HepG2 (cell line): ENCODE results near the gene PIEZO1. TPM values are rescaled to one million over a fixed set of nuclear protein-coding genes. Genes with fewer than 3 reads are reported as not detected.

Experiments used
- ATAC-seq: fragments of 200-7000 bp; cut with Tn5 transposase; 3 replicates; pipeline ENCODE4 v1.9.1; 2020; ENCODE audit warnings: mild to moderate bottlenecking, moderate library complexity
- BruUV-seq: library from RNA; stranded (reverse); fragments of 400-500 nt; replicated peaks from 2 replicates; lab custom pipeline; 2021; lab: Mats Ljungman, UMichigan
- CTCF ChIA-PET: fragments of 300-600 bp; formaldehyde crosslinking; extraction: SDS; loops from one replicate; lab custom pipeline; 2021; ENCODE audit warnings: low total read pairs, inconsistent platforms, low intra/inter-chr PET ratio; lab: Yijun Ruan, JAX
- POLR2A ChIA-PET: fragments of 350-600 bp; sonication (Branson Sonifier 250); formaldehyde crosslinking; loops from one replicate; lab custom pipeline; 2020; ENCODE audit warnings: antibody characterized with exemption, inconsistent platforms; lab: Yijun Ruan, JAX
- DNase-seq: peaks from one replicate; pipeline ENCODE4 v3.0.0-alpha.2; 2015; ENCODE audit warnings: low spot score
- FAIRE-seq: peaks from 3 replicates; lab custom pipeline; 2011; peaks lifted over from hg19 to GRCh38; lab: Jason Lieb, UNC
- H2AFZ ChIP-seq: one replicate; pipeline ENCODE4 v1.6.1; 2011; ENCODE audit warnings: low read length, inconsistent platforms
- H3K27ac ChIP-seq: fragments of 300-600 bp; 3 replicates; pipeline ENCODE4 v1.8.0; 2011; ENCODE audit warnings: mixed run types, mild to moderate bottlenecking, mixed read lengths, low read length, inconsistent platforms; ENCODE audit not compliant: insufficient read depth; ENCODE audit errors: extremely low read length
- H3K27me3 ChIP-seq, 2 experiments: fragments of 200-600 bp in 1 of 2; 2 replicates in 1 of 2; 3 replicates in 1 of 2; pipeline versions ENCODE4 v1.6.0 to v1.8.0; 2011; ENCODE audit warnings: low read length in 2 of 2, mild to moderate bottlenecking in 2 of 2, moderate library complexity in 2 of 2, inconsistent platforms in 1 of 2; ENCODE audit not compliant: insufficient read depth in 2 of 2, control insufficient read depth in 1 of 2
- H3K36me3 ChIP-seq, 2 experiments: fragments of 200-600 bp in 1 of 2; replicated peaks in 1 of 2; 2 replicates in 1 of 2; 3 replicates in 1 of 2; pipeline versions ENCODE4 v1.5.1 to v1.8.0; 2011; ENCODE audit warnings: low read length in 2 of 2, inconsistent platforms in 1 of 2; ENCODE audit not compliant: insufficient read depth in 2 of 2, control insufficient read depth in 1 of 2
- H3K4me1 ChIP-seq: 2 replicates; pipeline ENCODE4 v1.5.1; 2012; ENCODE audit warnings: low read length, inconsistent platforms; ENCODE audit not compliant: insufficient read depth
- H3K4me2 ChIP-seq: 2 replicates; pipeline ENCODE4 v1.6.0; 2011; ENCODE audit warnings: low read depth, low read length, inconsistent platforms
- H3K4me3 ChIP-seq, 3 experiments: fragments of 200-600 bp in 1 of 3; sonication (generic), shearing (Covaris generic) in 1 of 3; replicated peaks in 1 of 3; 2 replicates each; pipeline ENCODE4 v1.5.1; 2011 to 2016; ENCODE audit warnings: low read length in 3 of 3, inconsistent platforms in 2 of 3, low read depth in 2 of 3, mild to moderate bottlenecking in 2 of 3, control low read depth in 1 of 3, mixed read lengths in 1 of 3; ENCODE audit not compliant: insufficient read depth in 1 of 3
- H3K79me2 ChIP-seq: one replicate; pipeline ENCODE4 v1.6.1; 2011; ENCODE audit warnings: low read length, inconsistent platforms; ENCODE audit not compliant: insufficient read depth
- H3K9ac ChIP-seq: 2 replicates; pipeline ENCODE4 v1.6.0; 2011; ENCODE audit warnings: mild to moderate bottlenecking, low read depth, low read length, inconsistent platforms; ENCODE audit not compliant: insufficient read depth
- H3K9me3 ChIP-seq: 2 replicates; pipeline ENCODE4 v1.5.1; 2012; ENCODE audit warnings: mild to moderate bottlenecking, low read length
- H4K20me1 ChIP-seq: 2 replicates; pipeline ENCODE4 v1.6.0; 2011; ENCODE audit warnings: inconsistent platforms, mild to moderate bottlenecking, low read length, moderate library complexity; ENCODE audit not compliant: insufficient read depth
- AGO2 ChIP-seq: fragments of 200-400 bp; formaldehyde crosslinking; optimal IDR thresholded peaks from 2 replicates; pipeline ENCODE3; 2017; ENCODE audit warnings: mild to moderate bottlenecking, low read depth, low read length, moderate library complexity
- CEBPB ChIP-seq: IDR thresholded peaks from 2 replicates; pipeline ENCODE4 v1.6.1; 2011; ENCODE audit warnings: low read depth, low read length, improper control_type of control experiment, borderline replicate concordance
- EP300 ChIP-seq, 3 experiments: sonication (generic) in 1 of 3; formaldehyde crosslinking in 1 of 3; IDR thresholded peaks; 2 replicates each; pipeline versions ENCODE4 v1.5.1 to v1.6.1; 2011 to 2020; ENCODE audit warnings: low read depth in 2 of 3, low read length in 2 of 3, borderline replicate concordance in 1 of 3, improper control_type of control experiment in 1 of 3, mild to moderate bottlenecking in 1 of 3, missing genetic modification reagents in 1 of 3, moderate library complexity in 1 of 3
- HNRNPL ChIP-seq: fragments of 200-400 bp; formaldehyde crosslinking; IDR thresholded peaks from 2 replicates; pipeline ENCODE4 v1.6.1; 2017; ENCODE audit warnings: mild to moderate bottlenecking, low read depth, low read length
- HNRNPLL ChIP-seq: fragments of 200-400 bp; formaldehyde crosslinking; IDR thresholded peaks from 2 replicates; pipeline ENCODE4 v1.6.1; 2017; ENCODE audit warnings: mild to moderate bottlenecking, low read depth, low read length; ENCODE audit not compliant: poor library complexity, severe bottlenecking
- MTERF4 ChIP-seq: sonication (generic); formaldehyde crosslinking; IDR thresholded peaks from 2 replicates; pipeline ENCODE4 v1.8.0; 2023; ENCODE audit warnings: mild to moderate bottlenecking, missing genetic modification reagents
- SALL1 ChIP-seq: sonication (generic); formaldehyde crosslinking; IDR thresholded peaks from 2 replicates; pipeline ENCODE4 v1.8.0; 2022; ENCODE audit warnings: mild to moderate bottlenecking, missing genetic modification reagents
- SNRNP70 ChIP-seq: fragments of 200-400 bp; formaldehyde crosslinking; IDR thresholded peaks from 2 replicates; pipeline ENCODE4 v1.6.1; 2017; ENCODE audit warnings: mild to moderate bottlenecking, low read depth, low read length, moderate library complexity
- WIZ ChIP-seq: sonication (generic); formaldehyde crosslinking; IDR thresholded peaks from 2 replicates; pipeline ENCODE4 v1.5.1; 2020; ENCODE audit warnings: mild to moderate bottlenecking, missing genetic modification reagents
- ZNF136 ChIP-seq: sonication (generic); formaldehyde crosslinking; IDR thresholded peaks from 2 replicates; pipeline ENCODE4 v1.8.1; 2022; ENCODE audit warnings: low read depth, mild to moderate bottlenecking, moderate library complexity, missing genetic modification reagents
- ZNF263 ChIP-seq: sonication (generic); formaldehyde crosslinking; IDR thresholded peaks from 2 replicates; pipeline ENCODE4 v1.4.0; 2020; ENCODE audit warnings: missing genetic modification reagents
- ZNF333 ChIP-seq: sonication (generic); formaldehyde crosslinking; IDR thresholded peaks from 2 replicates; pipeline ENCODE4 v1.4.0; 2020; ENCODE audit warnings: mild to moderate bottlenecking, missing genetic modification reagents, borderline replicate concordance
- ZNF557 ChIP-seq: sonication (generic); formaldehyde crosslinking; IDR thresholded peaks from 2 replicates; pipeline ENCODE4 v1.4.0; 2020; ENCODE audit warnings: missing genetic modification reagents
- ZNF770 ChIP-seq: sonication (generic); formaldehyde crosslinking; IDR thresholded peaks from 2 replicates; pipeline ENCODE4 v1.5.0; 2020; ENCODE audit warnings: mild to moderate bottlenecking, missing genetic modification reagents
- ZNF782 ChIP-seq: sonication (generic); formaldehyde crosslinking; IDR thresholded peaks from 2 replicates; pipeline ENCODE4 v1.4.0; 2020; ENCODE audit warnings: missing genetic modification reagents, mild to moderate bottlenecking, borderline replicate concordance
- WGBS: methylation state at CpG from one replicate; pipeline ENCODE4 v1.1.6; 2017; ENCODE audit warnings: low lambda C conversion rate; 5-methylcytosine and 5-hydroxymethylcytosine counted together
- in situ Hi-C: cut with HindIII; loops from 2 replicates; pipeline ENCODE4 v1.10.0; 2017; ENCODE audit warnings: low pct_unique_long_range_greater_than_20kb; ENCODE audit not compliant: extremely low pct_ligation_motif_present
- intact Hi-C: fragments of 100-400 bp; cut with micrococcal nuclease; formaldehyde crosslinking; loops from one replicate; pipeline ENCODE4 v1.10.0; 2022; ENCODE audit not compliant: unreplicated experiment
- polyA plus RNA-seq, 8 experiments: library from polyadenylated mRNA; depleted of rRNA in 3 of 8; stranded (reverse) in 7 of 8; unstranded in 1 of 8; fragments of >200 nt; fragmentation: Illumina TruSeq in 4 of 8; extraction: Trizol in 4 of 8; gene quantifications; 2 replicates each; pipeline versions ENCODE4 v1.2.1 to v1.2.3, GENCODE V29; 2011 to 2016; ENCODE audit warnings: low read depth in 4 of 8, missing spikeins in 1 of 8, mixed read lengths in 1 of 8; ENCODE audit not compliant: insufficient read depth in 1 of 8
- total RNA-seq, 5 experiments: library from RNA; depleted of rRNA; stranded (reverse); fragments of >200 nt; fragmentation: Illumina TruSeq; extraction: Trizol; gene quantifications; 2 replicates each; pipeline ENCODE4 v1.2.3, GENCODE V29; 2016; ENCODE audit warnings: low read depth in 1 of 5

The PIEZO1 gene
- total and polyA plus RNA-seq, 2 of the 13 experiments (the other 11 are each of a cell fraction or from before 2014, with no cell fraction given): 67.9 to 85.0 TPM

GRCh38 chr16:88733630-88734360 is 51.2 kb downstream of the PIEZO1 start:
- BruUV-seq: no TSS peak
- no peak overlapping the region for H3K4me3 ChIP-seq
- no peaks in the 10 kb centered on the region for H3K4me1 ChIP-seq
- no peak overlapping the region for H3K4me2 ChIP-seq
- TF ChIP-seq SALL1 (CRISPR knock-in tag): no peak
- peak; percentile 5 for TF ChIP-seq HNRNPLL
- 0 out of 2 replicates have a peak, but pooled peaks have one; percentile 51 for TF ChIP-seq ZNF263
- TF ChIP-seq AGO2: peak; percentile 44
- TF ChIP-seq HNRNPL: 0 out of 2 replicates have a peak, but pooled peaks have one; percentile 60
- peak; percentile 68 for TF ChIP-seq CEBPB
- CTCF ChIA-PET: no interaction called here
- in situ Hi-C loops (no loop called here), intact Hi-C loops (no loop called here)
- ATAC-seq (no peak), DNase-seq (no peak), FAIRE-seq (no peak)
- H3K79me2 ChIP-seq: no peaks in the 10 kb centered on the region
- no peaks in the 10 kb centered on the region; the same call in 1 of the 2 replicates for H4K20me1 ChIP-seq
- 96% methylated on average over 25 of the region's 27 CpGs for WGBS
- no peaks in the 10 kb centered on the region for H3K9me3 ChIP-seq
- no peaks in the 10 kb centered on the region for H3K27me3 ChIP-seq
- no peak overlapping the region for H3K27ac ChIP-seq
- H2AFZ ChIP-seq: no peak overlapping the region
- no peak overlapping the region for H3K9ac ChIP-seq
- peaks cover 36 to 55% of the 10 kb centered on the region in 2 experiments; a peak in 4 of 5 replicates for H3K36me3 ChIP-seq
- POLR2A ChIA-PET: interaction anchor here (0.6 kb wide), 1 partner anchor 96 kb away, joined by 5 read pairs; no protein-coding TSS in a partner anchor

GRCh38 chr16:88732961-88733294 is 52.1 kb downstream of the PIEZO1 start:
- ChIA-PET POLR2A (no interaction called here), CTCF (no interaction called here)
- Histone ChIP-seq H4K20me1 (no peaks in the 10 kb centered on the region; the same call in 1 of the 2 replicates), H3K9ac (no peak overlapping the region), H3K4me2 (no peak overlapping the region), H3K36me3 (peaks cover 36 to 57% of the 10 kb centered on the region in 2 experiments; a peak in 4 of 5 replicates), H2AFZ (no peak overlapping the region), H3K27me3 (no peaks in the 10 kb centered on the region), H3K4me1 (no peaks in the 10 kb centered on the region), H3K27ac (no peak overlapping the region), H3K9me3 (no peaks in the 10 kb centered on the region), H3K79me2 (no peaks in the 10 kb centered on the region), H3K4me3 (no peak overlapping the region)
- DNase-seq (no peak), FAIRE-seq (no peak), ATAC-seq (no peak)
- 94% methylated on average over 9 of the region's 13 CpGs for WGBS
- no TSS peak for BruUV-seq
- intact Hi-C loops: no loop called here
- in situ Hi-C loops: no loop called here
- no peak for TF ChIP-seq ZNF136 (CRISPR knock-in tag)
- TF ChIP-seq ZNF782 (CRISPR knock-in tag): no peak
- no peak for TF ChIP-seq WIZ (CRISPR knock-in tag)
- TF ChIP-seq EP300 (IDR thresholded peaks at IDR 0.05; ENCODE audit: low read depth in 2 of 2, low read length in 2 of 2): no peak
- no peak for TF ChIP-seq EP300 (CRISPR knock-in tag; IDR thresholded peaks at IDR 0.05; ENCODE audit: borderline replicate concordance)
- no peak for TF ChIP-seq SNRNP70
- TF ChIP-seq MTERF4 (CRISPR knock-in tag): no peak
- no peak for TF ChIP-seq ZNF557 (CRISPR knock-in tag)
- no peak for TF ChIP-seq ZNF333 (CRISPR knock-in tag)
- TF ChIP-seq ZNF770: no peak
